Astrocyte (in vitro differentiated cells and primary cell): Measurements from ENCODE around the gene GUSB.

Source experiments
- CTCF ChIP-seq: IDR thresholded peaks from 2 replicates; pipeline ENCODE4 v1.5.1; 2011; ENCODE audit warnings: low read depth, mild to moderate bottlenecking, inconsistent platforms, low read length, moderate library complexity; ENCODE audit not compliant: insufficient read depth
- EZH2 ChIP-seq: IDR thresholded peaks from 2 replicates; pipeline ENCODE4 v1.6.1; 2012; ENCODE audit warnings: mild to moderate bottlenecking, low read length, inconsistent platforms; ENCODE audit not compliant: insufficient read depth

- TF ChIP-seq CTCF (no peak), EZH2 (no peak)
Observed at GRCh38 chr7:65923316-65923715, 58.7 kb downstream of the GUSB start.
